NCI-H2107 (cell line): Measurements from ENCODE around the gene FRS3.
"Not testable (repeated sequence)": the region's sequence is repeated elsewhere in the genome, so short reads cannot be mapped to it uniquely, and the experiment has no call there.

ENCODE experiments used
- DNase-seq: peaks from one replicate; lab custom pipeline; 2025; lab: John Stamatoyannopoulos, UW

FRS3 gene, protein sequence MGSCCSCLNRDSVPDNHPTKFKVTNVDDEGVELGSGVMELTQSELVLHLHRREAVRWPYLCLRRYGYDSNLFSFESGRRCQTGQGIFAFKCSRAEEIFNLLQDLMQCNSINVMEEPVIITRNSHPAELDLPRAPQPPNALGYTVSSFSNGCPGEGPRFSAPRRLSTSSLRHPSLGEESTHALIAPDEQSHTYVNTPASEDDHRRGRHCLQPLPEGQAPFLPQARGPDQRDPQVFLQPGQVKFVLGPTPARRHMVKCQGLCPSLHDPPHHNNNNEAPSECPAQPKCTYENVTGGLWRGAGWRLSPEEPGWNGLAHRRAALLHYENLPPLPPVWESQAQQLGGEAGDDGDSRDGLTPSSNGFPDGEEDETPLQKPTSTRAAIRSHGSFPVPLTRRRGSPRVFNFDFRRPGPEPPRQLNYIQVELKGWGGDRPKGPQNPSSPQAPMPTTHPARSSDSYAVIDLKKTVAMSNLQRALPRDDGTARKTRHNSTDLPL

GRCh38 chr6:41779788-41780550 lies at the start of gene FRS3:
FRS3 (minus strand) TSS chr6:41779900; CDS start chr6:41776987, 2,913 bp downstream.
- peak; percentile 67 for DNase-seq

DNA sequence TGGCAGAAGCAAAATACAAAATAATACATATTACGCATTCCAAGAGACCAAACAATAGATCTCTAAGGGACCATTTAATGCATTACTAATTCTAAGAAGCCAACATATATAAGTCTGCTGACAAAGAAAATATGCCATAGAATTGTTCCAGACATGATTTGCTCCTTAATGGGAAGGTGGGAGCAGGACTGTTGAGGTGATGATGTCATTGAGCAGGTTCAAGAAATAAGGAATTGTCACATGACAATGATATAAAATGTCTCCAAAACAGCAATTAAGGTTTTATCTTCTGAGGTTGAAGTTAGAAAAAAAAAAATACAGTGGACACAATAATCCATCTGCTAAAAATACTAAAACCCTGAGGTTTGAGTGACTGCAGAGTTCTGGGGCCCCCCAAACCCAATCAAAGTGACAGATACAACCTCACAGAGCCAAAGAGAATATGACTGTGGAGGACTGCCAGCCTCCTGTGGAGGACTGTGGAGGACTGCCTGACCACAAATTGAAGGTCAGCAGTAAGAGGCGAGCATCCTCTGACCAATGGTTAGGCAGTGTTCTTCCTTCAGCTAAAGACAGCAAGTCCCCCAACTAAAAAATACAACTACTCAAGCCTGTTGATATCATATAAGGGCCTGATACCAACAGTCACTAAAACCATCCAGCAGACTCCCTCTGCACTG lies 46.8 kb upstream of the FRS3 start:
- DNase-seq: no peak

GRCh38 chr6:41824571-41825569 lies 45.2 kb upstream of the FRS3 start:
- no peak for DNase-seq

- no peak for DNase-seq
Measured at GRCh38 chr6:41823178-41823577, 43.5 kb upstream of the FRS3 start.

- no peak for DNase-seq
Measured at GRCh38 chr6:41822021-41822420, 42.3 kb upstream of the FRS3 start.

DNA sequence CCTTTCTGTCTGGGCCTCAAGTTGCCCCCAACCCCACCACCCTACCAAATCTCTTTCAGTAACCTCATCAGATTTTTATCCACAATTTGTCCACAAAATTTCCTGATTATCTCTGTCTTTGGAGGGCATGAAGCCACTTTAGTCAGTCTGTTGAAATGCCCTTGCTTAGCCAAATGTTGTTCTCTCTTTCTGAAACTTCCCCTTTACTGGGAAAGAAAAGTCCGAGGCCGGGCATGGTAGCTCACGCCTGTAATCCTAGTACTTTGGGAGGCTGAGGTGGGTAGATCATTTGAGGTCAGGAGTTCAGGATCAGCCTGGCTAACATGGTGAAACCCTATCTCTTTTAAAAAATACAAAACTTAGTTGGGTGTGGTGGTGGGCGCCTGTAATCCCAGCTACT lies 41.6 kb upstream of the FRS3 start:
- DNase-seq: no peak

DNA sequence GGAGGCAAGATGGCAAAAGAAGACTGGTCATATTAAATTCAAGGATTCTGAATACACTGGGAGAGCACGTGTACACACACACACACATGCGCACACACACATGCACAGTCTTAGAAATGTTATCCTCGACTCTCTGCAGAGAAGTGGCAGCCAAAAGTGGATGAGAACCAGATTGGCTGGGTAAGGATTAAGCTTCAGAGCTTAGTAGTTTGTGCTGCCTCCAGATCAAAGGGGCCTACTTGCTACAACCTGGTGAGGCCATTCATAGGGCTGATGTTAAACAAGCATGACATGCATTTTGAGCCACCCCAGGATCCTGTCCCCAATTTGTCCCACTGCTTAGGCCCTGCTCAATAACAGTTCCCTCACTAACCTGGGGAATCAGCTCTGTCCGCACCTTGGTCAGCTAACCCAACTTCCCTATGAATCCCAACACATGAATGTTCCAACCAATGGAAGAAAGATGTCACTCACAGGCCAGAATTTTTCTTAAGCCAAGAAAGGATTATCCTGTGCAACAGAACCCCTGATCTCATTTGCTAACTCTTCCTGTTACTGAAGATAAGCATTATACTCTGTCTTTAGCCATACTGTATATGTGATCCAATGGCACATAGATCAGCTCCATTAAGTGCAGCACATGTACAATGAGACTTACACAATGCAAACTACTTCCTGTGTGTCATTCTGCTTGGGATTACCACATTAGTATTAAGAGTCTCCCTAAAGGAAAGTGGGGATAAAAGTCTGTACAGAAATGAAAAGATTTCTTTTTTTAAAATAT lies 38.8 kb upstream of the FRS3 start:
- no peak for DNase-seq

DNA sequence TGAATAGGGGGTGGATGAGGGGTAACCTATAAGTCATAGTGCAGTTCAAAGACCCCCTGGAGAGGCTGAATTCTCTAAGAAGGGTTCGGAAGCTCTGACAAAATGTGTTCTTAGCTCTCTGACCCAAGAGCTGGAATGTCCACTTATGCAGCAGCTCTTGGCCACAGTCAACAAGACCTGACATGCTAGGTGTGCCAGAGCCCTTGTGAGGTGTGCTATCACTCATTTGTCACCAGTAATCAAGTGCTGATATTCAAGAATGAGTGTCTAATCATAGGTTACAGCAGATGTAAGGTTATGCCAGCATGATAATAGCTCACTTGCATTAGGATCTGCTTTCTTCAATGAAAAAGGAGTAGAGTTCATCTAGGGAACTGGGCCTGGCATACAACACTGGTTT lies 35.9 kb upstream of the FRS3 start:
- DNase-seq: no peak

GRCh38 chr6:41814629-41815028 lies 34.9 kb upstream of the FRS3 start:
- no peak for DNase-seq

DNA sequence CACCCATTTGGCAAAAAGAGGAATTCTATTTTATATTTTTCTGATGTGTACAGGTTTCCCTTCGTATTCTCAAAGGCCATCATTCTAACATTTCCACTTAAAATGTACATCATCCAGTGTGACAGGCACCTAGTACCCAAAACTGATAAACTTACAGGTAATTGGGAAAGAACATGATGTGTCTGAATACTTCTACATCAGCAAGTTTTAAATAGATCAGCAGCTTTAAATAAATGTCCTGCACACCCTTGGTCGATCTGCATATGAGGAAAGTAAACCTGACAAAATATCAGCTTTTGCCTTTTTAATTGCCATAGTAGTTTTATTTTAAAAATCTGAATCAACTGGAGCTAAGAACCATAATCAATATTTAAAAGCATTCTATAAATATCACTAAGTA lies 34.3 kb upstream of the FRS3 start:
- no peak for DNase-seq

- no peak for DNase-seq
Measured at GRCh38 chr6:41813469-41813868, 33.8 kb upstream of the FRS3 start.

- DNase-seq: not testable (repeated sequence)
Measured at GRCh38 chr6:41811946-41812345, 32.2 kb upstream of the FRS3 start.

DNA sequence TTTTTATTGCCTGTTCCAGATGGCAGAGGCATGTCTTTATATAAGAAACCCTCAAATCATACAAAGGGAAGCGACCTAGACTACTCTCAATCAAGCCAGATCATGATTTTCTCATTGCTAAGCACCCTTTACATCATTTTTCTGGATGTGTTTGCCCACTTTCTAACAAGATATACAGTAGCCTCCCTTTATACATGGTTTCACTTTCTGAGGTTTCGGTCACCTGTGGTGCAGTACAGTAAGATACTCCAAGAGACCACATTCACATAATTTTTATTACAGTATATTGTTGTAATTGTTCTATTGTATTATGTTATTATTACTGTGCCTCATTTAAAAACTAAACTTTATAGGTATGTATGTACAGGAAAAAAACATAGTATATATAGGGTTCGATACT lies 31.4 kb upstream of the FRS3 start:
- DNase-seq: no peak

GRCh38 chr6:41805830-41806774 lies 26.4 kb upstream of the FRS3 start:
- no peak for DNase-seq

DNA sequence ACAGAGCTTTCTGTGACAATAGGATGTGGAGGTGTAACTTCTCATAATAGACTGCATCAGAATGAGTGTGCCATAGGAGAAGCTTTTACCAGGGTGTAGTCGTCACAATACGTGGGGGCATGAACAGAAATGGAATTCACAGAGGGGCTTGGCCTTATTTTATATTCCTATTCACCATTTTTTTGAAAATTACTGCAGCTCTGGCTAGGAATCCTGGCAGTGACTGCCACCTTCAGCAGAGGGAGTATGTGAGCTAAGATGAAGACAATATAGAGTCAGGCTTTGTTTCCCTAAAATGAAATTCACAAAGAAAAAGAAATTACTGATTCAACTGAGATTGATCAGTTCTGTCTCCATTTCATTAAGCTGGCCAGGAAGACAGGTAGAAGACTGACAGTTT lies 21.7 kb upstream of the FRS3 start:
- no peak for DNase-seq

- DNase-seq: no peak
Measured at GRCh38 chr6:41799559-41799911, 19.8 kb upstream of the FRS3 start.

- no peak for DNase-seq
Measured at GRCh38 chr6:41798901-41799558, 19.3 kb upstream of the FRS3 start.

DNA sequence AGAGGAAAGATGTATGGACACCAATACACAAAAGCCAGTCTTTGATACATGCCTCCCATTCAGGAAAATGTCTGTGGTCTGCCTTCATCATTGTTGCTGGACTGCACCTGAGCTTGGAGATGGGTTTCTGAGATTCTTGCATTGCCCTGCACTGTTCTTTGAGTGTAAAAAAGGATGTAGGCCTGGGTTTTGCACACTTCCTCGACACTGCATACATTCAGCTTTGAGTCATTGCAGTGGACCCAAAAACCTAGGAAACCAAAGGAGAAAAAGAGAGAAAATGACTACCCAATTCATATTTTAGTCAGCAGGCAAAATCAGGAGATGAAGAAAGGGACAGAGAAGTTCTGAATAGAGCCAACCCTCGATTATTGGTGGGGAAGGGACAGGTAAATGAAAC lies 16.8 kb upstream of the FRS3 start:
- no peak for DNase-seq

DNA sequence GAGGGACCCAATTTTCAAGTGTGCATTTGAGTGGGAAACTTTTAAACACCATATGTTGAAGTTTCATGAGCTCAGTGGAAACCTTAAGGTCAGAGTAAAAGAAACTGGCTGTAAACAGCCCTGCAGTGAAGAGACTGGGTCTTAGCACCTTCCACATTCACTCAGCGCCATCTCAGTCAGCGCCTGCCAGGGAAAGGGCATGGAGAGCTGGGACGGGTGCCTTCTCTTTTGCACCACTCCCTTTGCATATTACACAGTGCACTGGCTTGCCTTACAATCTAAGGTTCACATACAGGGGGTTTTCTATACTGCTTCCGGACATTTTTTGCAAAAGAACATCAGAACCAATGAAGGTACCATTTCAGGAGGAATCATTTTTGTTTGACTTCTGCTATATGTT lies 12.3 kb upstream of the FRS3 start:
- no peak for DNase-seq
